GM18907 (cell line): ENCODE results near the gene C1QL2.

Experiments
- ATAC-seq: cut with Tn5 transposase; IDR thresholded peaks from one replicate; pipeline ENCODE4 v1.9.1; 2021; ENCODE audit warnings: mild to moderate bottlenecking, moderate library complexity; ENCODE audit not compliant: unreplicated experiment

C1QL2 gene

GRCh38 chr2:119158563-119159347 is at the start of gene C1QL2:
Gene C1QL2 (minus strand): TSS chr2:119158751. CDS start chr2:119158269, 482 bp downstream.
- no peak for ATAC-seq

- ATAC-seq: no peak
Measured at GRCh38 chr2:119207447-119207846, 48.9 kb upstream of the C1QL2 start.

- no peak for ATAC-seq
Measured at GRCh38 chr2:119206201-119206600, 47.6 kb upstream of the C1QL2 start.

GRCh38 chr2:119205001-119205706 is 46.6 kb upstream of the C1QL2 start:
- ATAC-seq: no peak

GRCh38 chr2:119204525-119204924 is 46.0 kb upstream of the C1QL2 start:
- ATAC-seq: no peak

- peak; percentile 38 for ATAC-seq
Measured at GRCh38 chr2:119202610-119203310, 44.2 kb upstream of the C1QL2 start.

GRCh38 chr2:119201815-119202214 is 43.3 kb upstream of the C1QL2 start:
- ATAC-seq: no peak

GRCh38 chr2:119198240-119198840 is 39.8 kb upstream of the C1QL2 start:
- ATAC-seq: no peak

GRCh38 chr2:119197529-119198239 is 39.1 kb upstream of the C1QL2 start:
- no peak for ATAC-seq

- ATAC-seq: no peak
Measured at GRCh38 chr2:119197126-119197405, 38.5 kb upstream of the C1QL2 start.

GRCh38 chr2:119196301-119197125 is 38.0 kb upstream of the C1QL2 start:
- no peak for ATAC-seq

GRCh38 chr2:119195887-119196286 is 37.3 kb upstream of the C1QL2 start:
- no peak for ATAC-seq

- ATAC-seq: no peak
Measured at GRCh38 chr2:119195001-119195400, 36.5 kb upstream of the C1QL2 start.

GRCh38 chr2:119192893-119193292 is 34.3 kb upstream of the C1QL2 start:
- ATAC-seq: no peak

GRCh38 chr2:119190321-119191111 is 32.0 kb upstream of the C1QL2 start:
- ATAC-seq: no peak

GRCh38 chr2:119184512-119184911 is 26.0 kb upstream of the C1QL2 start:
- no peak for ATAC-seq

- no peak for ATAC-seq
Measured at GRCh38 chr2:119181791-119182445, 23.4 kb upstream of the C1QL2 start.

GRCh38 chr2:119181391-119181790 is 22.8 kb upstream of the C1QL2 start:
- ATAC-seq: no peak

GRCh38 chr2:119180892-119181291 is 22.3 kb upstream of the C1QL2 start:
- no peak for ATAC-seq
